Mononuclear cell (primary cell): ENCODE results near the gene KCTD8. TPM values are rescaled to one million over a fixed set of nuclear protein-coding genes. Genes with fewer than 3 reads are reported as not detected.

Experiments
- H3K27me3 ChIP-seq: 2 replicates; pipeline ENCODE4 v1.6.0; 2011; ENCODE audit warnings: low read length, control low read depth; ENCODE audit not compliant: insufficient read depth
- H3K4me1 ChIP-seq: 2 replicates; pipeline ENCODE4 v1.5.1; 2011; ENCODE audit warnings: mild to moderate bottlenecking, low read length, control low read depth; ENCODE audit not compliant: insufficient read depth
- H3K4me3 ChIP-seq: 2 replicates; pipeline ENCODE4 v1.5.1; 2011; ENCODE audit warnings: mild to moderate bottlenecking, low read length, moderate library complexity
- H3K9me3 ChIP-seq: 2 replicates; pipeline ENCODE4 v1.5.1; 2011; ENCODE audit warnings: low read depth, mild to moderate bottlenecking, control low read depth, low read length
- total RNA-seq: library from RNA; depleted of rRNA; stranded (reverse); fragments of >200 nt; gene quantifications from one replicate; pipeline ENCODE4 v1.2.3, GENCODE V29; 2012

KCTD8 gene
- not detected for total RNA-seq

DNA sequence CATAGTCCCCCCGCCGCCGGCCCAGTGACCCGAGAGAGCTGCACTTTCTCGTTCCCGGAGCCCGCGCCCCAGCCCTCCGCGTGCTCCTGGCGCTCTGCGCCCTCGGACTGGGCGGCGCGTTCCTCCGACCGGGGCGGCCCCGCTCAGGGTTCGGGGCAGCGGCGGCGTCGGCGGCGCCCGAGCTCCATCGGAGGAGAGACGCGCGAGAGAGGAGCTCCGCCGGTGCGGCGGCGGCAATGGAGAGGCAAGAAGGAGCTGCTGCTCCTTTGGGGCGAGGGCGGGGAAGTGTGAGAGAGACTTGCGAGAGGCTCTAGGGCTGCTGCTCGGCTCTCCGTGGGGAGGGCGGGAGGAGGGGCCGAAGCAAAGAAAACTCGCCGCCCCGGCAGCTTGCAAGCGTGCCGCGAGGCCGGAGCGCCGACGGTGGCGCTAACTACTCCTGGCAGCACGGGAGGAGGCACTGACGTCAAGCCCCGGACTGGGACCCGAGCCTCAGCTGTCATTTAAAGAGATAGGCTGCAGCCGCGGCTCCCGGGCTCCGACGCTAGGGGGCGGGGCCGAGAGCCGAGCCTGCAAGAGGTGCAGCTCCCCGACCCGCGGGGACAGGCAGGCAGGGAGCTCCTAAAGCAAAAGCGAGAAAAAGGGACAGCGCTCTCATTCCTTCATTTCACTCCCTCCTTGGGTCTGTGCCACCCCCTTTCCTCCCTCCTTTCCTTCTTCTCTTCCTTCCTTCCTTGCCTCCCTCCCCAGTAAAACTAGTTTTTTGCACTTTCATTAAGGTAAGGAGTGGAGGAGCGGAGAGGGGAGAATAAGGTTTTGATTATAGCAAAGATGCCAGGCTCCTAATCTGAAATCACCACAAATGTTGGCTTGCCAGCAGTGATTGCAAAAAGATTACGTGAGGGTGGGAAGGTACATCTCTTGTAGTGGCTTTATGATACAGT is at the start of gene KCTD8:
Gene KCTD8 (minus strand): TSS at position 289 of the 941 bp plus-strand sequence.
- no peak within 1 kb of the TSS for H3K4me3 ChIP-seq
- H3K4me1 ChIP-seq = peaks cover 10% of the 10 kb centered on the region
- peaks cover 54% of the 10 kb centered on the region for H3K27me3 ChIP-seq
- H3K9me3 ChIP-seq = no peaks in the 10 kb centered on the region

DNA sequence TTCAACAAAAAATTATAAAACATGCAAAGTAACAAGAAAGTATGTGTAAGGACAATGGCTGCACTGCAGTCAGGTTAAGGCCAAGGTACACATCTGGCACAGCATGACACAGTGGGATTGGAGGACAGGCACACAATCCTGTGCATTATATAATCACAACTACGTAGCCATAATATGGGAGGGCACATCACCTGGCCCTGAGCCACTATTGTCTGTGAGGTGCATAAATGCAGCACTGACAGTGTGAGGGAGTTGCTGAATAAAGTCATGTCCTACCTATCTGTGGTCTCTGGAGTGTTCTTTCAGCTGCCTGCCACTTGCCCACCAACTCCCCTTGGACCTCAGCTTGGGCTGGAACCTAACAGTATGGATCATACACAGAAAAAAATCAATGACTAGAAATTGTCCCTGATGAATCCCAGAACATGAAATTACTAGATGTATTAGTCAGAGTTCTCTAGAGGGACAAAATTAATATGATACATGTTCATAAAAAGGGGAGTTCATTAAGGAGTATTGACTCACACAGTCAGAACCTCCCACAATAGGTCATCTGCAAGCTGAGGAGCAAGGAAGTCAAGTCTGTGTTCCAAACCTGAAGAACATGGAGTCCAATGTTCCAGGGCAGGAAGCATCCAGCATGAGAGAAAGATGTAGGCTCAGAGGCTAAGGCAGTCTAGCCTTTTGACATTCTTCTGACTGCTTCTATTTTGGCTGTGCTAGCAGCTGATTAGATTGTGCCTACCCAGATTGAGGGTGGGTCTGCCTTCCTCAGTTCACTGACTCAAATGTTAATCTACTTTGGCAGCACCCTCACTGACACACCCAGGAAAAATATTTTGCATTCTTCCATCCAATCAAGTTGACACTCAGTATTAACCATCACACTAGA is 46.4 kb upstream of the KCTD8 start:
- no peak overlapping the region for H3K4me3 ChIP-seq
- no peaks in the 10 kb centered on the region for H3K27me3 ChIP-seq
- no peaks in the 10 kb centered on the region for H3K9me3 ChIP-seq
- no peaks in the 10 kb centered on the region for H3K4me1 ChIP-seq

DNA sequence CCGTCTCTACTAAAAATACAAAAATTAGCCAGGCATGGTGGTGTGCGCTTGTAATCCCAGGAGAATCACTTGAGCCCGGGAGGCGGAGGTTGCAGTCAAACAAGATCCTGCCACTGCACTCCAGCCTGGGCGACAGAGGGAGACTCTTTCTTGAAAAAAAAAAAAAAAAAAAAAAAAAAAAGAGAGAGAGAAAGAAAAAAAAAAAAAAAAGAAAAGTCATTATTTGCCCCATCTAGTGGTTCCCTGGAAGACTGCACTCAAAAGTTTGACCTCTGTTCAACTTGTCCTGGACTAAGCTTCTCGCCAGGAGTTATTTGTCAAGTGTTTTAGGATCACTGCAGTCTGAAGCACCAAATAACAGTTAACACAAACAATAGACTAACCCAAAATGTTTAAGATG is 45.3 kb upstream of the KCTD8 start:
- Histone ChIP-seq H3K27me3 (no peaks in the 10 kb centered on the region), H3K4me1 (no peaks in the 10 kb centered on the region), H3K4me3 (no peak overlapping the region), H3K9me3 (no peaks in the 10 kb centered on the region)

DNA sequence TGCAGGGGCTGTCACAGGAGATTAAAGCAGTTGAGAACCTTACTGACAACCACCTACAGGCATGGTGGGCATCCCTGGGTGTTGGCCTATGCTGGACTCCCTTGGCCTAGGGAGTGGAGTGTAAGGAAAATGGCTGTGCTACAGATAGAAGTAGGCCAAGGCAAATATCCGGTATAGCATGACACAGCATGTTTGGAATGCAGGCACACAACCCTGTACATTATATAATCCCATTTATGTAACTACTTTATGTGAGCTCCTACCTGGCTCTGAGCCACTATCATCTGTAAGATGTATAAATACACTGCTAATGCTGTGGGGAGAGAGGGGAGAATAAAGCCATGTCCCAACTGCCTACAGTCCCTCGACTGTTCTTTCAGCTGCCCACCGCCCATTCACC is 38.7 kb upstream of the KCTD8 start:
- Histone ChIP-seq H3K4me1 (no peaks in the 10 kb centered on the region), H3K9me3 (no peaks in the 10 kb centered on the region), H3K27me3 (no peaks in the 10 kb centered on the region), H3K4me3 (no peak overlapping the region)

DNA sequence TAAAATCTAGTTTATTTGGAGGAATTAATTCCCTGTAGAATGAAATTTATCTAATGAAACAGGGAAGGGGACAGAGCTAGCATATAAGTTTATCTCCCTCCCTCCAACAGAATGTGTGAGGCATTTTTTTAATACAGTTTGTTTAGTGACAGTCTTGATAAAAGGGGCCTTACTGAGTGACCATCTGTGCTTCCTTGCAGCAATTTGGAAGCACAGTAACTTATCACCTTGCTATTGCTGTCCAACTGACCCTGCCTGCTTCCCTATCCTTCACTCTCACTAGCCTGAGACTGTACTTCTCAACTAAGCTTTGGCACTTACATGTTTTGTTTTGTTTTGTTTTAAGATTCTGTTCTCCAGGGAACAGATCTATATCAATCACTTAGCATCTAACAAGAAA is 31.1 kb upstream of the KCTD8 start:
- no peaks in the 10 kb centered on the region for H3K4me1 ChIP-seq
- no peak overlapping the region for H3K4me3 ChIP-seq
- H3K27me3 ChIP-seq = no peaks in the 10 kb centered on the region
- H3K9me3 ChIP-seq = no peaks in the 10 kb centered on the region

DNA sequence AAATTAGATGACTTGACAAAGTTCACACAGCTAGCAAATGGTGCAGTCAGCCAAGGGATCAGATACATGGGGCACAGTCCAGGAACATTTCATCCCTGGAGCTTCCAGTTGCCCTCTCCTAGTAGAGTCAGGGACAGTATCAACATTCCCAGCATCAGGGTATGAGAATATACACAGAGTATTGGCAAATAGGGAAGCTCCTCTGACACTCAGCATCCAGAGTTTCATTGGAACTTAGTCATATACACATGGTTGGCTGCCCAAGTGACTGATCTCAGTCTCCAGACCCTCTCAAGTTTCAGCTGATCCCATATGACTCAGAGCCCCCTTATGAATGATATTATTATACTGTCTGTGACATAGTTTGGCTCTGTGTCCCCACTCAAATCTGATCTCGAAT is 13.7 kb upstream of the KCTD8 start:
- Histone ChIP-seq H3K9me3 (no peaks in the 10 kb centered on the region), H3K4me1 (no peaks in the 10 kb centered on the region), H3K27me3 (no peaks in the 10 kb centered on the region), H3K4me3 (no peak overlapping the region)

DNA sequence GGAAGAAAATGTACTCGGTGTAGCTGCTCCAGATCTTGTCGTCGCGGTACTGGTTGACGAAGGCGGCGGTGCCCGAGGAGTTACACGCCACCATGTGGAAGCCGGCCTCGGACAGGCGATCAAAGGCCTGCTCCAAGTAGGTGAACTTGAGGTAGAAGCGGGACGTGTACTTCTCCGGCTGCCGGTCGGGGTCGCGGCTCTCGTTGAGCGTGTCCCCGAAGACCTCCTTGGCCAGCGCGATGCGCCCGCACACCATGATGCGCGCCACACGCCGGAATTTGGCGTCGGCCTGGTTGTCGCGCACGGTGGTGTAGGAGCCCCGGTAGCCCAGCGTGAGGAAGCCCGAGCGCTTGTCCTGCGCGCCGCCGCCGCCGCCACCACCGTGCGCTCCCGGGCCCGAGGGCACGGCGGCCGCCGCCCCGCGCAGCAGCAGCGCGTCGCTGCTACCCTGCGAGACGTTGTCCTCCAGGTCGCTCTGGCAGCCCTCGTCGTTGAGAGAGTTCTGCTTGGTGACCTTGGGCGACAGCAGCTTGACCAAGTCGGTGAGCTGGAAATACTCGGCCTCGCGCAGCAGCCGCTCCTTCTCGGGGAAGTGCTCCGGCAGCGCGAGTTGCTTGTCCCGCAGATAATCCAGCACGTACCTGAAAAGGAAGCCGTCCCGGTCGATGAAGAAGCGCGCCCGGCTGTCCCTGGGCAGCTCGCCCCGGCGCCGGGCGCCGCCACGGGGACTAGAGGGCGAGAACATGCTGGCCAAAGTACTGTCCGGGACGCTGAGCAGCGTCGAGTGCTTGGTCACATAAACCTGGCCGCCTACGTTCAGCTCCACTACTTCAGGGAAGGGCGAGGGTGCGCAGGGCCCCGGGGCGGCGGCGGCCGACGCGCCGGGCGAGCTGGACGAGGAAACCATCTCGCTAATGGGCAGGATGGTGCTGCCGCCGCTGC is 775 bp downstream of the KCTD8 start:
- Histone ChIP-seq H3K27me3 (peaks cover 54% of the 10 kb centered on the region), H3K9me3 (no peaks in the 10 kb centered on the region), H3K4me3 (no peak overlapping the region), H3K4me1 (peaks cover 10% of the 10 kb centered on the region)

DNA sequence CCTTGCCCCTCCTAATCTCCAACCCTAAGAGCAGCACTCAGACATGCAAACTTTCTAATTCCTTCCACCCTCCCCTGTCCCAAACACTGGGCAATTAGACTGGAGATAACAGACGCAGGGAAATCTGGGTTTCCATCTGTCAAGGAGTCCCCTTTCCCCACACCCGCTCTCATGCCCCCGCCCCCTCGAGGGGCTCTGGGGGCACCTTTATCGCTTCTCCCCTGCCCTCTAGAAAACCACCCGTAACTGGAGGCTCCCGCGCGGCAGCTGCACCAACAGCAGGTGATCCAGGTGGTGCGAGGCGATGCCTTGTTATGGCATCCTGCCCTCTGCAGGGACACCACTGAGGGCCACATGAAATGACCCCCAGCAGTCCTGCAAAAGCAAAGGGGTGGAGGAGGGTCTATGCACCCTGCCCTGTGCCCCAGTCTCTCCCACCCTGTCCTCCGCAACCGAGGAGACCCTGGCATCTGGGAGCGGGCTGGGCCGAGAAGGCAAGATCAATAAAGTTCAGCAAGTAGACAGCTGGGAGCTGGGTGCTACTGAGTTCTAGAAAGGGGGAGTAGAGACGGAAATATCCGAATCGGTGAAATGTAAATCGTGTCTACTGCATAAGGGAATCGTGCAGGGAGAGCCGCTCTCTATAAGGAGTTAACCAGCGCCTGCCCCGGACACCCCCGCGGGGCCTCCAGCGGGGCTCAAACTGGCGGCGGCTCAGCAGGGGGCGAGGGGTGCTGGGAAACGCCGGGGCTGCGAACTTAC is 1.6 kb downstream of the KCTD8 start:
- peaks cover 10% of the 10 kb centered on the region for H3K4me1 ChIP-seq
- H3K27me3 ChIP-seq = peaks cover 54% of the 10 kb centered on the region
- H3K4me3 ChIP-seq = no peak overlapping the region
- no peaks in the 10 kb centered on the region for H3K9me3 ChIP-seq

DNA sequence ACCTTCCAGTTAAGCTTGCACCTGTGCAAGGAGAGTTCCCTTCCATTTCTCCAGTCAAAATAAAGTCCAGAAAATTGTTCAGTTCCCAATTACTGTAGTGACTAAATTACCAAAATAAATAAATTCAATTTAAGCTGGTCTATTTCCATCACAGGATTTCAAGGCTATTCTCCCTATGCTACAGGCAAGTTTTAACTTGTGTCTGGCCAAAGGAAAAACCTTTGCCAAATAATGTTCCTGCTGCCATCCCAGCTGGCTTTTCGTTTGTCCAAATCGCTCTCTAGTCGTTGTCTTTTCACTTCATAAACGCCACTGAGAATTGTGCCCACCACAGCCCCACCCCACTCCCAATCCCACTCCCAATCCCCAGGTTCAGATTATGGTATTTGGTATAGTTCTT is 2.4 kb downstream of the KCTD8 start:
- Histone ChIP-seq H3K9me3 (no peaks in the 10 kb centered on the region), H3K4me3 (no peak overlapping the region), H3K27me3 (peaks cover 50% of the 10 kb centered on the region), H3K4me1 (peaks cover 10% of the 10 kb centered on the region)

DNA sequence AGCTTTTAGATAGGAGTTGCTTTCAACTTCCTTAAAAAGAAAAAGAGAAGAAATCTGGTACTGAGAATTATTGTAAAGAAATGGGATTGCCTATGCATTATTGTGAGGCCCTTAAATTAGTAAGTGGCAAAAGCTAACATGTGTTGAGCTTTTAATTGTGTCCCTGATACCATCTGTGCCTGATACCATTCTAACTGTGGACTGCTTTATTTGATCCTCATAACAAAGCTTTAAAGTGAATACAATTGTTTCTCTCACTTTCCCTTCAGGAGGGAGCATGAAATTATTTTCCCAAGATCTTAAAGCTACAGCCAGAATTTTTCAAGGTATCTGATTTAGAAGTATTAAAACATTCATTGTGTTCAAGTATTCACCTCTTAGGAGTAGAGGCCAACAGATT is 9.9 kb downstream of the KCTD8 start:
- Histone ChIP-seq H3K9me3 (no peaks in the 10 kb centered on the region), H3K4me3 (no peak overlapping the region), H3K27me3 (no peaks in the 10 kb centered on the region), H3K4me1 (no peaks in the 10 kb centered on the region)

DNA sequence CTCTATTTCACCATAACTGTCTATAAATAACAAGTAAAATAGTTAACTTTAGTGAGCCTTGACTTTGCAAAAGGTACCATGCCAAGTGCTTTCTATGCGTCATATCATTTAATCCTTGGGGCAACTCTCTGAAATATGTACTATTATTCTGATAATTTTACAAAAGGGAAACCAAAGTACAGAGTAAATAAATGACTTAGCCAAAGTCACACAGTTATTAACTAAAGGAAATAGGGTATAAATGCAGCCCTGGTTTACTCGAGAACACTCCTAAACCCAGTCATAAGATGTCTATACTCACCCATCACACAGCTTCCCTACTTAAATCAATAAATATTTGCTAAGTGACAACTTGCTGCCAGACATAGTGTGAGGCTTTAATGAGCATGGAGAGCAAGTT is 14.4 kb downstream of the KCTD8 start:
- Histone ChIP-seq H3K4me3 (no peak overlapping the region), H3K9me3 (no peaks in the 10 kb centered on the region), H3K27me3 (no peaks in the 10 kb centered on the region), H3K4me1 (no peaks in the 10 kb centered on the region)

DNA sequence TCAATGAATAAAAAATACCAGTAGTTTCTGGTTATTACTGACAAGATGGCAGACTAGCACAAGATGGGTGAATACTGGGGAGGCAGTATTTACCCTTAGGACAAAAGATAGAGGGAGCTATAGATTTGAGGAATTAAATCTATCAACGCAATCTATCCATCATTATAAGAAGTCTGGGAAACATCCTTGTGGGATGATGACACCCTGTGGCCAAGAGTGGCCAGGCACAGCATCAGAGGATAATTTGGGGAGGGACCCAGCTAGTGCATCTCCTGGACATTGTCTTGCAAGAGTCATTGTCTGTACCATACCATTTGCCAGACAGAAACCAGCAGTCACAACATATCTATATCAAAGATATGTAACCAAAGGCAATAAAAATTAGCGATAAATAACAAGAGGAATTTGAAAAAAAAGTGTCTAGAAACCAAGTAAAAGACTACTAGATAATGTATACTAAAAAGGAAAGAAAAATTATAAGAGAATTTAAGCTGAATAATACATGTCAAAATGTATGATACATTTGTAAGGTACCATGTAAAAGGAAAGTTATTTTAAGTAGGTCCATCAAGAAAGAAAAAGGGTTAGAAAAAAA is 22.9 kb downstream of the KCTD8 start:
- H3K4me1 ChIP-seq = no peaks in the 10 kb centered on the region
- H3K27me3 ChIP-seq = no peaks in the 10 kb centered on the region
- no peak overlapping the region for H3K4me3 ChIP-seq
- H3K9me3 ChIP-seq = no peaks in the 10 kb centered on the region

DNA sequence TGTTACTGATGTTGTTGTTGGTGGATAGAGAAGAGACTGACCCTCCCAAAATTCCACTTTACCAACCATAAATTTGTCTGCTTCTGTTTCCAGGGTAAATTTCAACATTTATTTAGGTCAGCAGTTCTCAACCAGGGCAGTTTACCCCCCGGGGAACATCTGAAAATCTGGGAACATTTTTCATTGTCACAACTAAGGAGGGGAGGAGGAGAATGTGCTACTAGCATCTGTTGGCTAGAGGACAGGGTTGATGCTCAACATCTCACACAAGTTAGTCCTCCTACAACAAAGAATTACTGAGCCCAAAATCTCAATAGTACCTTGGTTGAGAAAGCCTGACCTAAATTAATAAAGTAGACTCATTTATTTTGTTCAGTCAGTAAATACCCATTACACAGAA is 25.7 kb downstream of the KCTD8 start:
- Histone ChIP-seq H3K9me3 (no peaks in the 10 kb centered on the region), H3K4me3 (no peak overlapping the region), H3K4me1 (no peaks in the 10 kb centered on the region), H3K27me3 (no peaks in the 10 kb centered on the region)
